GM23338 (cell line): ENCODE measurements around the gene BUB1B. TPM values are rescaled to one million over a fixed set of nuclear protein-coding genes. Genes with fewer than 3 reads are reported as not detected.
A peak's percentile ranks its signal among the peaks of the same experiment; 100 is the strongest.
"Not testable (repeated sequence)": the region's sequence is repeated elsewhere in the genome, so short reads cannot be mapped to it uniquely, and the experiment has no call there.

Source experiments
- ATAC-seq: fragments of 200-7000 bp; cut with Tn5 transposase; 3 replicates; pipeline ENCODE4 v1.9.1; 2020
- DNase-seq: peaks from one replicate; pipeline ENCODE4 v3.0.0-alpha.2; 2015; ENCODE audit warnings: low spot score
- H2AFZ ChIP-seq: fragments of 200-600 bp; sonication (generic); 2 replicates; pipeline ENCODE4 v1.8.0; 2016; ENCODE audit warnings: antibody characterized with exemption, mild to moderate bottlenecking, moderate library complexity
- H3F3A ChIP-seq: fragments of 200-600 bp; sonication (generic); replicated peaks from 2 replicates; pipeline ENCODE4 v1.8.0; 2017; ENCODE audit warnings: antibody characterized with exemption, mixed run types, low read depth
- H3K27ac ChIP-seq: fragments of 200-600 bp; sonication (generic); 2 replicates; pipeline ENCODE4 v1.6.1; 2016; ENCODE audit warnings: low read depth
- H3K27me3 ChIP-seq: fragments of 200-600 bp; sonication (generic); 2 replicates; pipeline ENCODE4 v1.8.0; 2016; ENCODE audit warnings: mild to moderate bottlenecking, mixed run types, moderate library complexity; ENCODE audit not compliant: insufficient read depth
- H3K36me3 ChIP-seq: fragments of 200-600 bp; sonication (generic); 2 replicates; pipeline ENCODE4 v1.8.0; 2016; ENCODE audit warnings: mild to moderate bottlenecking; ENCODE audit not compliant: insufficient read depth
- H3K4me1 ChIP-seq: fragments of 200-600 bp; sonication (generic); 2 replicates; pipeline ENCODE4 v1.8.0; 2016; ENCODE audit warnings: mild to moderate bottlenecking, moderate library complexity; ENCODE audit not compliant: insufficient read depth
- H3K4me2 ChIP-seq: fragments of 200-600 bp; sonication (generic); 2 replicates; pipeline ENCODE4 v1.7.1; 2017; ENCODE audit warnings: mixed run types
- H3K4me3 ChIP-seq: fragments of 200-600 bp; sonication (generic); 2 replicates; pipeline ENCODE4 v1.6.1; 2016; ENCODE audit warnings: mixed run types
- H3K79me2 ChIP-seq: fragments of 200-600 bp; sonication (generic); replicated peaks from 2 replicates; pipeline ENCODE4 v1.8.0; 2017; ENCODE audit warnings: mild to moderate bottlenecking; ENCODE audit not compliant: insufficient read depth
- H3K9me2 ChIP-seq: fragments of 200-600 bp; sonication (generic); 2 replicates; pipeline ENCODE4 v1.8.0; 2017; ENCODE audit not compliant: insufficient read depth
- H4K20me1 ChIP-seq: fragments of 200-600 bp; sonication (generic); replicated peaks from 2 replicates; pipeline ENCODE4 v1.8.0; 2017; ENCODE audit warnings: mild to moderate bottlenecking; ENCODE audit not compliant: insufficient read depth
- H3K27ac Mint-ChIP-seq: 2 replicates; pipeline ENCODE4 v1.8.0; 2020; ENCODE audit warnings: inconsistent platforms, mild to moderate bottlenecking, moderate library complexity, mixed read lengths
- H3K27me3 Mint-ChIP-seq: 3 replicates; pipeline ENCODE4 v1.8.0; 2022; ENCODE audit warnings: low read depth, mild to moderate bottlenecking, moderate library complexity, mixed read lengths, inconsistent platforms; ENCODE audit not compliant: insufficient read depth, poor library complexity
- H3K36me3 Mint-ChIP-seq: 3 replicates; pipeline ENCODE4 v1.8.0; 2021; ENCODE audit warnings: low read depth, mild to moderate bottlenecking, inconsistent platforms, moderate library complexity, mixed read lengths
- H3K4me1 Mint-ChIP-seq: 3 replicates; pipeline ENCODE4 v1.8.0; 2020; ENCODE audit warnings: mild to moderate bottlenecking, inconsistent platforms, mixed read lengths
- H3K4me3 Mint-ChIP-seq: 3 replicates; pipeline ENCODE4 v1.8.0; 2021; ENCODE audit warnings: moderate library complexity, mild to moderate bottlenecking, inconsistent platforms, mixed read lengths
- H3K9me3 Mint-ChIP-seq: 3 replicates; pipeline ENCODE4 v1.8.0; 2020; ENCODE audit warnings: moderate library complexity, mild to moderate bottlenecking, inconsistent platforms, mixed read lengths
- CREB1 ChIP-seq: fragments of 250-450 bp; sonication (Bioruptor Pico); IDR thresholded peaks from 2 replicates; pipeline ENCODE4 v1.5.0; 2020; ENCODE audit warnings: low read depth, mild to moderate bottlenecking, moderate library complexity
- ETS1 ChIP-seq: IDR thresholded peaks from 2 replicates; pipeline ENCODE4 v1.6.1; 2016; ENCODE audit warnings: antibody characterized with exemption
- EZH2 ChIP-seq: fragments of 200-600 bp; sonication (generic); IDR thresholded peaks from one replicate; pipeline ENCODE4 v1.8.0; 2017; ENCODE audit warnings: antibody characterized with exemption, mild to moderate bottlenecking, low read depth; ENCODE audit not compliant: unreplicated experiment
- JUNB ChIP-seq: IDR thresholded peaks from one replicate; pipeline ENCODE4 v1.6.1; 2016; ENCODE audit warnings: antibody characterized with exemption; ENCODE audit not compliant: unreplicated experiment
- ZNF114 ChIP-seq: fragments of 250-450 bp; sonication (Bioruptor Pico); IDR thresholded peaks from 2 replicates; pipeline ENCODE4 v1.5.0; 2020; ENCODE audit warnings: mild to moderate bottlenecking, moderate library complexity
- ZNF331 ChIP-seq: fragments of 250-450 bp; sonication (Bioruptor Pico); IDR thresholded peaks from 2 replicates; pipeline ENCODE4 v1.5.0; 2020; ENCODE audit warnings: low read depth, mild to moderate bottlenecking, moderate library complexity
- ZNF462 ChIP-seq: fragments of 250-450 bp; sonication (Bioruptor Pico); IDR thresholded peaks from 2 replicates; pipeline ENCODE4 v1.5.0; 2020; ENCODE audit warnings: mild to moderate bottlenecking, moderate library complexity
- polyA plus RNA-seq: library from polyadenylated mRNA; unstranded; fragments of >200 nt; fragmentation: Nextera tagmentation; extraction: Ambion mirVana; gene quantifications from 2 replicates; pipeline ENCODE4 v1.2.1, GENCODE V29; 2016
- total RNA-seq: library from RNA; depleted of rRNA; stranded (reverse); fragments of >200 nt; shearing (Covaris generic); gene quantifications from 2 replicates; pipeline ENCODE4 v1.2.3, GENCODE V29; 2014
- TF ChIP-seq, protein P1 (sequence below): IDR thresholded peaks from one replicate; pipeline ENCODE4 v1.6.1; 2018; ENCODE audit warnings: antibody characterized with exemption; ENCODE audit not compliant: unreplicated experiment

The BUB1B gene
- total and polyA plus RNA-seq, 2 experiments from 2014 or later: 77.7 to 160 TPM

GRCh38 chr15:40135846-40136450, 24.9 kb upstream of the BUB1B start:
- not testable (repeated sequence) for H3K4me3 ChIP-seq, H3K27me3 ChIP-seq, H3K36me3 Mint-ChIP-seq, H3K4me2 ChIP-seq, H3K27me3 Mint-ChIP-seq, H3F3A ChIP-seq, H3K27ac ChIP-seq, H3K4me3 Mint-ChIP-seq, ATAC-seq, H3K36me3 ChIP-seq, H3K9me3 Mint-ChIP-seq, H3K4me1 ChIP-seq, H3K9me2 ChIP-seq, DNase-seq, H2AFZ ChIP-seq, H3K79me2 ChIP-seq, H4K20me1 ChIP-seq
- H3K4me1 Mint-ChIP-seq: peaks cover 17% of the 10 kb centered on the region
- peak overlapping the region; percentile 91; the same call in 1 of the 2 replicates for H3K27ac Mint-ChIP-seq

- ATAC-seq: peak; percentile 26; the same call in 2 of the 3 replicates
- Mint-ChIP-seq H3K4me3 (no peak overlapping the region), H3K4me1 (peaks cover 17% of the 10 kb centered on the region), H3K36me3 (no peaks in the 10 kb centered on the region), H3K27me3 (no peaks in the 10 kb centered on the region), H3K27ac (no peak overlapping the region), H3K9me3 (no peaks in the 10 kb centered on the region)
- DNase-seq: no peak
- Histone ChIP-seq H3F3A (no peaks in the 10 kb centered on the region), H3K4me3 (no peak overlapping the region), H3K27ac (no peak overlapping the region), H3K4me1 (no peaks in the 10 kb centered on the region; the same call in 1 of the 2 replicates), H2AFZ (peak overlapping the region; percentile 65; the same call in 1 of the 2 replicates), H3K36me3 (no peaks in the 10 kb centered on the region), H3K4me2 (no peak overlapping the region), H3K79me2 (no peaks in the 10 kb centered on the region), H3K27me3 (no peaks in the 10 kb centered on the region), H4K20me1 (no peaks in the 10 kb centered on the region), H3K9me2 (no peaks in the 10 kb centered on the region)
- TF ChIP-seq ZNF331 (CRISPR knock-in tag): no peak
- TF ChIP-seq, protein P1, sequence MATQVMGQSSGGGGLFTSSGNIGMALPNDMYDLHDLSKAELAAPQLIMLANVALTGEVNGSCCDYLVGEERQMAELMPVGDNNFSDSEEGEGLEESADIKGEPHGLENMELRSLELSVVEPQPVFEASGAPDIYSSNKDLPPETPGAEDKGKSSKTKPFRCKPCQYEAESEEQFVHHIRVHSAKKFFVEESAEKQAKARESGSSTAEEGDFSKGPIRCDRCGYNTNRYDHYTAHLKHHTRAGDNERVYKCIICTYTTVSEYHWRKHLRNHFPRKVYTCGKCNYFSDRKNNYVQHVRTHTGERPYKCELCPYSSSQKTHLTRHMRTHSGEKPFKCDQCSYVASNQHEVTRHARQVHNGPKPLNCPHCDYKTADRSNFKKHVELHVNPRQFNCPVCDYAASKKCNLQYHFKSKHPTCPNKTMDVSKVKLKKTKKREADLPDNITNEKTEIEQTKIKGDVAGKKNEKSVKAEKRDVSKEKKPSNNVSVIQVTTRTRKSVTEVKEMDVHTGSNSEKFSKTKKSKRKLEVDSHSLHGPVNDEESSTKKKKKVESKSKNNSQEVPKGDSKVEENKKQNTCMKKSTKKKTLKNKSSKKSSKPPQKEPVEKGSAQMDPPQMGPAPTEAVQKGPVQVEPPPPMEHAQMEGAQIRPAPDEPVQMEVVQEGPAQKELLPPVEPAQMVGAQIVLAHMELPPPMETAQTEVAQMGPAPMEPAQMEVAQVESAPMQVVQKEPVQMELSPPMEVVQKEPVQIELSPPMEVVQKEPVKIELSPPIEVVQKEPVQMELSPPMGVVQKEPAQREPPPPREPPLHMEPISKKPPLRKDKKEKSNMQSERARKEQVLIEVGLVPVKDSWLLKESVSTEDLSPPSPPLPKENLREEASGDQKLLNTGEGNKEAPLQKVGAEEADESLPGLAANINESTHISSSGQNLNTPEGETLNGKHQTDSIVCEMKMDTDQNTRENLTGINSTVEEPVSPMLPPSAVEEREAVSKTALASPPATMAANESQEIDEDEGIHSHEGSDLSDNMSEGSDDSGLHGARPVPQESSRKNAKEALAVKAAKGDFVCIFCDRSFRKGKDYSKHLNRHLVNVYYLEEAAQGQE: no peak
- TF ChIP-seq JUNB: no peak
- no peak for TF ChIP-seq ETS1
- no peak for TF ChIP-seq ZNF114 (CRISPR knock-in tag)
- TF ChIP-seq CREB1: no peak
- TF ChIP-seq EZH2: no peak
- no peak for TF ChIP-seq ZNF462 (CRISPR knock-in tag)
Measured at GRCh38 chr15:40136470-40137302, 24.2 kb upstream of the BUB1B start.
